Muscle of arm (tissue), 12 donors: Measurements from ENCODE around the gene RYR1. TPM values are rescaled to one million over a fixed set of nuclear protein-coding genes. Genes with fewer than 3 reads are reported as not detected.
A peak's percentile ranks its signal among the peaks of the same experiment; 100 is the strongest.
"Not testable (repeated sequence)": the region's sequence is repeated elsewhere in the genome, so short reads cannot be mapped to it uniquely, and the experiment has no call there.

Experiments used
- DNase-seq: peaks from one replicate; pipeline ENCODE4 v3.0.0-alpha.2; 2013
- polyA plus RNA-seq, 12 donors: library from polyadenylated mRNA; unstranded; fragments of 120-200 nt; gene quantifications; one replicate each; pipeline ENCODE4 v1.2.1, GENCODE V29; 2013; ENCODE audit not compliant: insufficient read length in 12 of 12

The RYR1 gene
- polyA plus RNA-seq, 12 donors = 205 to 659 (median 555) TPM

GRCh38 chr19:38455031-38455430 lies 21.5 kb downstream of the RYR1 start:
- DNase-seq = peak; percentile 33

GRCh38 chr19:38457202-38457601 lies 23.7 kb downstream of the RYR1 start:
- no peak for DNase-seq

GRCh38 chr19:38457690-38458405 lies 24.4 kb downstream of the RYR1 start:
- DNase-seq = no peak

- DNase-seq = no peak
Observed at GRCh38 chr19:38458991-38459390, 25.5 kb downstream of the RYR1 start.

- no peak for DNase-seq
Observed at GRCh38 chr19:38463365-38463764, 29.9 kb downstream of the RYR1 start.

- no peak for DNase-seq
Observed at GRCh38 chr19:38464421-38465082, 31.1 kb downstream of the RYR1 start.

- no peak for DNase-seq
Observed at GRCh38 chr19:38466050-38466449, 32.6 kb downstream of the RYR1 start.

- DNase-seq = no peak
Observed at GRCh38 chr19:38467541-38468525, 34.3 kb downstream of the RYR1 start.

- DNase-seq = no peak
Observed at GRCh38 chr19:38469151-38469550, 35.7 kb downstream of the RYR1 start.

- no peak for DNase-seq
Observed at GRCh38 chr19:38470788-38471480, 37.4 kb downstream of the RYR1 start.

GRCh38 chr19:38472725-38473124 lies 39.2 kb downstream of the RYR1 start:
- DNase-seq = not testable (repeated sequence)

- no peak for DNase-seq
Observed at GRCh38 chr19:38473201-38473600, 39.7 kb downstream of the RYR1 start.

GRCh38 chr19:38475176-38475575 lies 41.7 kb downstream of the RYR1 start:
- DNase-seq = no peak

GRCh38 chr19:38478273-38478971 lies 44.9 kb downstream of the RYR1 start:
- DNase-seq = no peak

GRCh38 chr19:38482496-38482895 lies 49.0 kb downstream of the RYR1 start:
- DNase-seq = no peak

GRCh38 chr19:38483016-38483630 lies 49.6 kb downstream of the RYR1 start:
- no peak for DNase-seq

- no peak for DNase-seq
Observed at GRCh38 chr19:38484747-38485146, 51.3 kb downstream of the RYR1 start.

GRCh38 chr19:38485541-38486285 lies 52.2 kb downstream of the RYR1 start:
- DNase-seq = no peak

- no peak for DNase-seq
Observed at GRCh38 chr19:38486731-38487336, 53.3 kb downstream of the RYR1 start.
